HS-5 (cell line): Measurements from ENCODE around the gene UGT3A2.

Source experiments
- DNase-seq: peaks from one replicate; pipeline ENCODE4 v3.0.0-alpha.2; 2012; ENCODE audit warnings: low read depth

Gene UGT3A2, protein sequence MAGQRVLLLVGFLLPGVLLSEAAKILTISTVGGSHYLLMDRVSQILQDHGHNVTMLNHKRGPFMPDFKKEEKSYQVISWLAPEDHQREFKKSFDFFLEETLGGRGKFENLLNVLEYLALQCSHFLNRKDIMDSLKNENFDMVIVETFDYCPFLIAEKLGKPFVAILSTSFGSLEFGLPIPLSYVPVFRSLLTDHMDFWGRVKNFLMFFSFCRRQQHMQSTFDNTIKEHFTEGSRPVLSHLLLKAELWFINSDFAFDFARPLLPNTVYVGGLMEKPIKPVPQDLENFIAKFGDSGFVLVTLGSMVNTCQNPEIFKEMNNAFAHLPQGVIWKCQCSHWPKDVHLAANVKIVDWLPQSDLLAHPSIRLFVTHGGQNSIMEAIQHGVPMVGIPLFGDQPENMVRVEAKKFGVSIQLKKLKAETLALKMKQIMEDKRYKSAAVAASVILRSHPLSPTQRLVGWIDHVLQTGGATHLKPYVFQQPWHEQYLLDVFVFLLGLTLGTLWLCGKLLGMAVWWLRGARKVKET

DNA sequence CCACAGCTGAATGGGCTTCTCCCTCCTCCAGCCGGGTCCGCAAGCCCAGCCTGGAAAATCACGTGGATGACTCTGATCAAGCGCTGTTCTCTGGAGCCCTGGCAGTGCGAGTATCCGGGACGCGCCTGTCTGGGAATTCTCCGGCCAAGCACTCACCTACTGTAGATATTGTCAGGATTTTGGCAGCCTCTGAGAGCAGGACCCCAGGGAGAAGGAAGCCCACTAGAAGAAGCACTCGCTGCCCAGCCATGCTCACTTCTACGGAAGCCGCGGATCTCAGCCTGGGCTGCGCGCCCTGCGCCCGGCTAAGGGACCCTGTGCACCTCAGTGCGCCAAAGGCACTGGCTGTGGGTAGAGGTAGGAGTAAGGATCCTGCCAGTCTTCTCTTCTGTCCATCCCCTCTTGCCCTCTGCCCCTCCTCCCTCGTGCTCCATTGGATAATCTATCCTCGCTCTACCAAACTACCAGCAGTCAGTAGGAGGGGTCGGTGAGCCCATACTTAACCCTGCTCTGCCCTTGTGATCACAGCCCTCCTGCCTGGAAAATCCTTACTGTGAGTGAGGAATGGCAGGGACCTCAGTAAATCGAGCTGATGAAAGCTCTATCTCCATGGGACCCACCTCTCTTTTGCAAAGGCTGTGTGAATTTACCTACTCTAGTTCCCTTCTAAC lies at the start of gene UGT3A2:
TSS of gene UGT3A2 (minus strand) at position 343 of the 671 bp plus-strand sequence. CDS start at position 250, 93 bp downstream.
- no peak for DNase-seq

DNA sequence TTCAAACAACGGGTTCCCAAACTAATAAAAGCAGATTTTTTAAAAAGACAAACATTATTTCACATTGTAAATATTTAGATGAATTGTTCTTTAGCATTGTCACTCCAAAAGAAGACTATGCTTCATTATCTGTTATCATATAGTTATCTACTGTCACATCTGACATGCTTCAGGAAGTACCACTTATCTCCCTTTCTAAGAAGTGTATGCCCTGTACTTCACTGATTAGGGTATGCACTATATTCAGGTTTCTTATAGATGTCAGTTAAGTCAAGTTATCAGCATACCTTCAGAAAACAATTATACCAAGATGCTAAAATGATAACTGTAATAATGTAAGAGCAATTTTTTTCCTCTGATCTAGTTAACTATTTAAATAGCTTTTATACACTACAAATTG lies 44.6 kb upstream of the UGT3A2 start:
- no peak for DNase-seq

DNA sequence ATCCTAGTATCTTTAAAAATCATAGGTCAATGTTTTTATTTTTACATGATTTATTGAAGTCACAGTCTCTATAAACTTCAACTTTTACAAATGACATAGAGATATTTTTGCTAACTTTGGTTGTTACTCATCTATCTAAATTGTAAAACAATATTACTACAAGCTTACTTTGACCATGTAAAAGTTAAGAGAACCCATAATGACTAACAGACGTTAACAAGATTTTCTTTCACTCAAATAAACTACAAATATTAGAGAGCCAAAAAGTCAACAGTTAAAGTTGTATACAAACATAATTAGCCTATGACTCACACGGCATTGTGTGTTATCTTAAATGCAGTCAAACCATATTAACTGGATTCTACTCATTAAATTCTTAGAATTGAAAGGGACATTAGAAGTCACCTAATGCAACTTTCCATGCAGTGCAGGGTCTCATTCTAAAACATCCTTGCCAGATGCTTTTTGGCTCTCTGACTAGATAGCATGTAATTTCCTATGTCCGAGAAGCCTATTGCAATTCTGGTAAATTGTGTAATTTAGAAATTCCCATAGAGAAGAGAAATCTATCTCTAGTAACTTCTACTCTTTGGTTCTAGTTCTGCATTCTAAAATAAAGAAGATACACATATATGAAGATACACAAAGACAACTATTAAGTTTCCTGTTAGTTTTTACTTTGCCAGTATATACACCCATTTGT lies 42.2 kb upstream of the UGT3A2 start:
- no peak for DNase-seq

DNA sequence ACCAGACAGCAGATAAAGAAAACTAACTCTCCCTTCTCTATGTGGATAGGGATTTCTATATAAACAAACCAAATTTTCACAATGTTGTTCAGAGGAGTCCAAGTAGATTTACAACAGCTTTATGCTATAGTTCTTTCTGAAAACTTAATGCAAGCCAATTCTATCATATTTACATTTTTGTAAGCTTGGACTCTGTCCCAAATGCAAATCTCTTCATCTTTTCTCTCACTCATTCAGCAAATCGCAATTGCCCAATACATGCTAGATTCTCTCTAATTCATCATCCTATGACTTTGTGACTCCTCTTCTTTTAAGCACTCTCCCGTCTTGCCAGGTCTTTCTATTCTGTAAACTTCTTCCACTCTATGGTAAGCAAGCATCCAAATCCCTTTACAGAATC lies 39.1 kb upstream of the UGT3A2 start:
- no peak for DNase-seq

DNA sequence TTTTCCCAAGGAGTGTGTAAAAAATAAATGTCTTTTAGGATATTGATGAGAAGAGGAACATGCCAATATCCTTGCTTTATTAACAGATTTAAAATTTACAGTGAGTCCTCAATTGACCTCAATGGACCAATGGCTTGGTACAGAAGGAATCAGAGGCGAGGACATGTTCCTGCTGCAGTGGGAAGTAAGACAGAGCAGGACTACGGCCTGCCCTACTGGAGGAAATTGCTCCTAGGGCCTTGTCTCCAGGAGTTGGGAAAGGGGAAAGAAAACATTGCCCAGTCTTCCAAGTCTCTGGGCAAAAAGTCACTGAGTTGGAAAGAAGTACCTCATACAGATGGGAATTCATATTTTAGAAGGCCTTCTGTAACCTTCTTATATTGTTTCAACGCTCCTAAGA lies 33.1 kb upstream of the UGT3A2 start:
- no peak for DNase-seq

DNA sequence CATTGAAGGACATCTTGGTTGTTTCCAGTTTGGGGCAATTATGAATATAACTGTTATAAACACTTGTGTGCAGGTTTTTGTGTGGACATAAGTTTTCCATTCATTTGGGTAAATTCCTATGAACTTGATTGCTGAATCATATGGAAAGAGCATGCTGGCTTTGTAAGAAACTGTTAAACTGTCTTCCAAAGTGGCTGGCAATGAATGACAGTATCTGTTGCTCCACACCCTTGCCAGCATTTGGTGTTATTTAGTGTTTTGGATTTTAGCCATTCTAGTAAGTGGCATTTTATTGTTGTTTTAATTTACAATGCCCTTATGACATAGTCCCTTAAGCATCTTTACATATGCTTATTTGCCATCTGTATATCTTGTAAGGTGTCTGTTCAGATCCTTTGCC lies 29.8 kb upstream of the UGT3A2 start:
- no peak for DNase-seq

DNA sequence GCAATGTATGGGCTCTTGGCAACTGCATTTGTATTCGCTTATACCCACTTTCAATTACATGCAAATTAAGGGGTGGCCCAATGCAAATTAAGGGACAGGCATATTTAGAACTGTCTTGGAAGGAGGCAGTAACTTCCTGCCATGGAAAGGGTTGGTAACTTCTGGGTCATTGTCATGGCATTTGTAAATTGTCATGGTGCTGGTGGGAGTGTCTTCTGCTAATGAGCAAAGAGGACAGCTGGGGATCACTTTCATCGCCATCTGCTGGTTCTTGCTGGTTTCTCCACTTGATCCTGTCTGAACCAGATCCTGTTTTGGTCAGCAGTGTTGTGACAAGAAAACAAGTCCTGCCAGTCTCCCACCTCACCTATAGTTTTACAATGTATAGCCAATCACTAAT lies 23.3 kb upstream of the UGT3A2 start:
- peak; percentile 26 for DNase-seq

DNA sequence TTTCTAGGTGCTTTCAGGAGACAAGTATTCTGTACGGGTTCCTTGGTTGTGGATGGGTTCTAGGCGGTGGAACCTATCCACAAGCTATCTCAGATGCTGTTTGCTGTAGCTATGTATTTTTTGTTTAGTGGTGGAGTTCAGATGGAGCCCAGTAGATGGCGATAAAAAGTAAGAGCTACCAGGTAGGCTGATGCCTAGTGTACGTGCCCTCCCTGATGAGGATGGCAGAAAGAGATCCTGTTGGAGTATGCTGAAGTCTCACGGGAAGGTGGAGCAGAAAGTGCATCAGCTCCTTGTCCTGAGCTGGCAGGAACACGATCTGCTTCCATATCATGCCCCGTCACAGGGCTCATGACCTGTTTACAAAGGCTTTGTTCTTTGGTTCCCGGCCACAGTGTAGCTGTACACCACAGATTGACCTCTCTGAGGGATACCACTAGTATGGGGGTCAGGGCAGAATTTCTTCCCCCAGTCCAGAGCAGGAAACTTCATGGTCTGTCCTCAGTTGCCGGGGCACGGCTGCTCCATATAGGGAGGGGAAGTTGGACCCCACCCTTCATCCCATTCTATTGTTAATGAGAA lies 12.6 kb upstream of the UGT3A2 start:
- peak; percentile 40 for DNase-seq

DNA sequence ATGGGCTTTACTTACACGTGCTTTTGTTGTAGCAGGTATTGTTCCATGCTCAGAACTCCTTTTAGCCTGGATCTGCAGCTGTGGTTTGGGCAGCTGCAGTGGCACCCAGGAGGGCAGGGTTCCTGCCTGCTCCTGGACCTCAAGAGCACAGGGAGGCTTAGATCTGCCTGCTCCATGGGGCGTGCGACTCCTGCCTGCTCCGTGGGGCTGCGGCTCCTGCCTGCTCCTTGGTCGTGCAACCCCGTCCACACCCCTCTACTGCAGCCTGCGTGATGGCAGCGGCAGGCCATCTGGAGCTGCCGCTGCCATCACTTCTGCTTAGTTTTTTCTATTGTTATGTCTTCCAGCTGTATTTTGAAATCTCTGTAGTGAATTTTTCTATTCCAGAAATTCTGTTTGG lies 11.7 kb upstream of the UGT3A2 start:
- no peak for DNase-seq

DNA sequence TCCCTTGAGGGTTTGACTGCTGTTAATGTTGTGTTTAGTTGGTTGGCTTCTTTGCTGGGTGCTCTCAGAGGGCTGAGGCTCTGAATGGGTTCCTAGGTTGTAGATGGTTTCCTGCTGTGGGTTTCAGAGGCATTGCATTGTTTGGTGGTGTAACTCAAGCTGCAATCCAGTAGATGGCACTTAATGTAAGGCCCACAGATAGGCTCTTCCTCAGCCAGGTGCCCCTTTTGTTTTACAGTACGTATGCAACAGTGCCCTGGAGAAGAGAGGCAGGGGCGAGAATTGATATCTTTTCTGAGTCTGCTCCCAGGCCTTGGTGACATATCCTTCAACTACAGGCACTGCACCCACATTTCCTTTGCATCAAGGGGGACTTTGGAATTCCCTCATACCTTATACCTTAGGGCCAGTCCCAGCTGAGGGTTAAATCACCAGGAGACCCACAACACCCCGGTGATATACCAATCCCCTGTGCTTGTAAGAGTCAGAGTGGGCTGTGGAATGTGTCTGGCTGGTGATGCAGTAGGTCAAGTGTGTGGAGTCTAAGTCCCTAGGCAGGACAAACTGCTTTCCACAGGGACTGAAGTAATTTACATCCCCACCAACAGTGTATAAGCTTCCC lies 7.0 kb upstream of the UGT3A2 start:
- no peak for DNase-seq

DNA sequence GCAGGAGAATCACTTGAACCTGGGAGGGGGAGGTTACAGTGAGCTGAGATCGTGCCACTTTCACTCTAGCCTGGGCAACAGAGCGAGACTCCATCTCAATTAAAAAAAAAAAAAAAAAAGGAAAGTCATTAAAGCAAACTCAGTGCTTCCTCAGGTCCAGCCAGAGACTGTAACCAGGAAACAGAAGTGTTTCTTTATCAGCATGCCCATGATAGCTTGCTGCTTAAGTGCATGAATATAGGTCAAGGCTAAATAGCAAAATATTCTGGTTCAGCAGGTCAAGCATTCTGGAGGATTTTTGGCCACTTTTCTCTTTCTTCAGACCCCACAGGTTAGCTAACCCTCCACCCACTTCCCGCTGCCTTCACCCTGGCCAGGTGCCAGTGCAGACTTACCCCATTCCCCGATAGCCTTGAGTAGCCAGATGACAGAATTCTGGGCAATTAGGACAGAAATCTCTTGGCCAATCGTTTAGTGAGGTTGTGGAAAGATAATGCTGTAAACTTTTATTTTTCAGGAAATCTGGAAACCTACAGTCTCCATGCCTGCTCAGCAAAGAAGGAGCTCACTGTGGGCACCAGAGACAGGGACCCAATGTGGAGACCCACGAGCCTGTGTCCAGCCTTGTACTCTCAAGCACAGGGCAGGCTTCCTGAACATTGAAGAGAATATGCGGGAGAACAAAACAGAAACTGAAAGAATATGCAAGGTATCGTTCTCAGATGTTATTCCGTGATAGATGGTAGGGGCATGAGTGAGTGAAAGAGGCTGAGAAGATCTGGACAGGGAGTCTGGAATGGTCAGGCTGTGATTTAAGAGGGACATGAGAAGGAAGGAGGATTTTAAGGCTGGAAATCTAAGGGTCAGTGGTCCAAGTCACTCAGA lies 4.2 kb upstream of the UGT3A2 start:
- DNase-seq, result no peak

DNA sequence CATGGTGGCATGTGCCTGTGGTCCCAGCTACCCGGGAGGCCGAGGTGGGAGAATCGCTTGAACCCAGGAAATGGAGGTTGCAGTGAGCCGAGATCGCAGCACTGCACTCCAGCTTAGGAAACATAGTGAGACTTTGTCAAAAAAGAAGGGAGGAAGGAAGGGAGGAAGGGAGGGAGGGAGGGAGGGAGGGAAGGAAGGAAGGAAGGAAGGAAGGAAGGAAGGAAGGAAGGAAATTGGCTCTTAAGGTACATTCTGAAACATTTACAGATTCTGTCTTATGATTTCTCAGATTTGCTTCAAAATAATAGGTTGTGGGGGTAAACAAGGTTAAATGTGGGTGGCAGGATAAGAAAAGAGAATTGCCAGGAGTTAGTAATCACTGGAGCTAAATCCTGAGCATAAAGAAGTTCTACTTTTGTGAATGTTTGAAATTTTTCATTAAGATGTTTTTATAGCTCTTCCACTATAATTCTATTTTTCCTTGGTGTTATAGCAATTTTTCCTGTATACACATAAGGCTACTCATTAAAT lies 2.1 kb upstream of the UGT3A2 start:
- DNase-seq, result no peak

DNA sequence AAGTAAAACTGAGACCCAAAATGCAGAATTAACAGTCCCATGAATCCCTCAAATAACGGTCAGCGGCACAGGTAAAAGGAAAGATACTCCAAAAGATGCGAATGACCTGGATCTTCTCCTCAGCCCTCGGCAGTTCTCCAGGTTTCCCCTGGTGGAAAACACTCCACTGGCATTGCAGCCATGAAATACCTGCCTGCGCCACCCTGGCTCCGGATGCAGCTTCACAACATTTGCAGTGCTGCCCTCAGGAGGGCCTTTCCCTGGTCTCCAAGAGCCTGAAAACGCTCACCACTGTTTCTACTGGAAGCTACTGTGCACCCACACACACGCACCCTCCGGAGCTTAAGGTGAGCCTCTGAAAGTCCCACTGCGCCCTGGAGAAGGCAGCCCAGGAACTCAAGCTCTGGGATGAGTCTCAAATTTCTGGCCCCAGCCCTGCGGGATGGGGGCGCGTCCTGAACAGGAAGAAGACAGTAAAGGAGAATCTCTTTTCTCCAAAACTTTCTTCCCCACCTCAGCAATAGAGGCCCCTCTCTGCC lies 612 bp downstream of the UGT3A2 start:
- DNase-seq, result no peak

DNA sequence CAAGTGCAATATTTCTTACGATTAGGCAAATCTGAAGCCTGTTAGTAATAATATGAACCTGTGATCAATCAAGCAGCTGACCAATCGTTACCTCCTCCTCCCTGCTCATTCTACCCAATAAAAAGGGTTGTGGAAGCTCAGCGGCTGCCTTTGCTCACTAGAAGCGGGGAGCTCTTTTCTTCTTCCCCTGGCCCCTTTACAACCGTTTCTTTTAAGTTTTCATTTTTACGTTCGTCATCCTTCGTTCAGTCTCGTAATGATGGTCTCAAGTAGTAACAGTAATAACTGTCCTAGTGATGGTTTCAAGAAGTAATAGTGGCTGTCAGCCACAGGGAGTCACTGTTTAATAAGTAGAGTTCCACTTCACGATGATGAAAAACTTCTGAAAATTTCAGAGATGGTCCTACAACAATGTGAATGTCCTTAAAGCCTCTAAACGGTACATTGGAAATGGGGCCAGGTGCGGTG lies 6.2 kb downstream of the UGT3A2 start:
- DNase-seq, result no peak

DNA sequence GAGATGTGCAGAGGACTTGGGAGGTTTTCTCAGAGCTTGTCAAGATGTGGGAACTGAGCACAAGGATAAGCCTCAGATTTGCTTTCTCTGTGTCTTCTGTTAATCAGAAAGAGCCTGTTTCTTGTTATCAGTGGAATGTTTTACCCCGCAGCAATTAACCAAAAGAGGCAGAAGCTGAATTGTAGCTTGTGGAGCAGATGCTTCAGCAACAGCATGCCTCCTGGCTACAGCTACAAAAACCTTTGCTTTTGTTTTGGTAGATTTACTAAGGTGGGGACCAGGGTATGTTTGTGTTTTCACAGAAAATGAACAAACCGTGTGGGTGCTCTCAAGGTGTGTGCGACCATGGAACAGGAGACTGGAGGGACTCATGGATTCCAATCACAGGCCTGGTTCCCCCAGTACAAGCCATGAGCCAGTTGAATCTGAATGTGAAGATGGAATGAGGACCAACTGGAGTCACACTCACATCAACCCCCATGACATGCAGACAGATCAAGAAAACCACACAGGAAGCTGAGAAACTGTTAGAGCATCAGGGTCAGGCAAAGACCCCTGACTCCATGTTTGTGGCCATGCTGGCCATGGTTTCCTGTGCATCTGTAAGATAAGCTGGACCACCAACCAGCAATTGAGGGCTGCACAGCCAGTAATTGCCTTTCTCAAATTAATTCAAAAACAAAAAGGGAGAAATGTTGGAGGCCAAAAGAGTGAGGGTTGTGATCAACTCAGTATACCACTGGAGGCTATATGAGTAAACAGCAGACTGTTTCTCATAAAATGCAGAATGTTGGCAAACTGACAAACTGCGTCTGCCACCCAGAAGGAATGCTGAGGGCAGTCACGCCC lies 6.9 kb downstream of the UGT3A2 start:
- no peak for DNase-seq

DNA sequence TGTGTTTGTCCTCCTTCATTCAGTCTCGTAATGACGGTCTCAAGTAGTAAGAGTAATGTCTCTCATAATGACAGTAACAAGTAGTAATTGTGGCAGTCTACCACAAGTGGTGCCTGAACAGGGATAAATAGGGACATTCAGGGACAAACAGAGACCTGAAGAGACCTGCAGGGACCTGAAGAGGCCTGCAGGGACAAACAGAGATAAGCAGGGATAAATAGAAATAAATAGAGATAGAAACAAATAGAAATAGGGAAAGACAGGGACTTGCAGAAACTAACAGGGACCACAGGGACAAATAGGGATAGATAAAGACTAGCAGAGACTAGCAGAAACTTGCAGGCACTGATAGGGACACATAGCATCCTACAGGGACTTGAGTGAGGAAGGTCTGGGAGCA lies 7.9 kb downstream of the UGT3A2 start:
- no peak for DNase-seq

DNA sequence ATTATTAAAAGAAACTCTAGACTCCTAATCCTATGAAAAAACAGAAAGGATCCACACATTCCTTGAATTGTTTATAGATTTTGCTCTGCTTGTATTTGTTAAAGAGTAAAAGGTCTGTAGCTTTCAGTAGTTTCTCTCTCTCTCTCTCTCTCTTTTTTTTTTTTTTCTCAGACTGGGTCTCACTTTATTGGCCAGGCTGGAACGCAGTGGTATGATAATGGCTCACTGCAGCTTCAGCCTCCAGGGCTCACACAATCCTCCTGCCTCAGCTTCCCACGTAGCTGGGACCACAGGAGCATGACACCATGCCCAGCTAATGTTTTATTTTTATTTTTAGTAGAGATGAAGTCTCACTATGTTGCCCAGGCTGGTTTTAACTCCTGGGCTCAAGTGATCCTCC lies 9.3 kb downstream of the UGT3A2 start:
- no peak for DNase-seq

DNA sequence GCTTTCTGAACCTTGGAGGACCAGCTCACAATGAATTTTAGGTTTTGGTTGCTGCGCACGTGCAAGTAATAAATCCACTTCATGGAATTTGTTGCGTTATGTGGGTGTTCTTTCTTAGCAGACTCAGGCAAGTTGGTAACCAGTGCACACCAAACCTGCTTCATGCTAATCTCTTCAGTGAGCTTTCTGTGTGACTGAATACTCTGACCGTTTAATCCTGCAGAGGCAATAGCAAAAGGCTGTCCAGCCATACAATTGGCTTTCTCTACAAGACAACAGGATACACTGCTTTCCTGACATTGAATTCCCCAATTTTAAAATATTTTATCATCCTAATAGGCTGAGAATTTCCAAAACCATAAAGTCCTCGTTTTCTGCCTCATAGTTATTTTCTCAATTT lies 10.3 kb downstream of the UGT3A2 start:
- DNase-seq, result no peak

DNA sequence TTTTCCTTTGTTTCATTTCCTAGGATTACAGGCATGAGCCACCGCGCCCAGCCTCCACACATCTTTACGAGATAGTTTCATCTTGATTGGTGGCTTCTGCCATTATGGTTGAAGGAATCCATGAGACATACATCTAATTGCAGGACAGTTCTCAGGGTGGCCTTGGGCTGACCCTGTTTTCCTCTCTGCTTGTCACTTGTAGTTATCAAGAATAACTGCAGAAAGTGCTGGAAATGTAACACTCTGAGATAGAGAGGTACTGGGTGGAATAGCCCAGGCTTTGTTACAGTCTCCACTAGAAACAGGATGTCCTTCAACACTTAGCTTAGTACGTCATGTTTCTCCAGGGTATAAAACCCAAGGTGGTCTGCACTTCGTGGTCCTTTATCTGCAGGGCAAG lies 10.7 kb downstream of the UGT3A2 start:
- no peak for DNase-seq
